ENCODE data around the gene FBXO22. TPM values are rescaled to one million over a fixed set of nuclear protein-coding genes. Genes with fewer than 3 reads are reported as not detected.

Gene FBXO22
- total and polyA plus RNA-seq, 2 of the 13 experiments (the other 11 are each of a cell fraction or from before 2014, with no cell fraction given), result 45.7 to 112 TPM

- TF ChIP-seq CBFB (CRISPR knock-in tag; IDR thresholded peaks at IDR 0.05) (no peak), ZMAT3 (CRISPR knock-in tag; conservative IDR thresholded peaks at IDR 0.05) (no peak), ZSCAN20 (CRISPR knock-in tag; IDR thresholded peaks at IDR 0.05; ENCODE audit: borderline replicate concordance) (no peak), ETV5 (CRISPR knock-in tag; IDR thresholded peaks at IDR 0.05; ENCODE audit: borderline replicate concordance) (no peak), ZNF281 (CRISPR knock-in tag; IDR thresholded peaks at IDR 0.05; ENCODE audit: borderline replicate concordance) (no peak), KMT2B (CRISPR knock-in tag; IDR thresholded peaks at IDR 0.05) (no peak), ZNF761 (CRISPR knock-in tag; conservative IDR thresholded peaks at IDR 0.05) (no peak), RFXAP (CRISPR knock-in tag; IDR thresholded peaks at IDR 0.05; ENCODE audit: borderline replicate concordance) (no peak), ASH2L (IDR thresholded peaks at IDR 0.05; ENCODE audit: insufficient read length, low read depth, low read length) (no peak), SRSF1 (optimal IDR thresholded peaks at IDR 0.05; ENCODE audit: low read depth, low read length) (no peak), FOXO1 (CRISPR knock-in tag; IDR thresholded peaks at IDR 0.05) (no peak), TFE3 (CRISPR knock-in tag; IDR thresholded peaks at IDR 0.05) (no peak), HOXA3 (CRISPR knock-in tag; IDR thresholded peaks at IDR 0.05) (no peak), RBAK (CRISPR knock-in tag; IDR thresholded peaks at IDR 0.05) (no peak), JUNB (CRISPR knock-in tag; IDR thresholded peaks at IDR 0.05; ENCODE audit: borderline replicate concordance) (no peak), ZFX (CRISPR knock-in tag; IDR thresholded peaks at IDR 0.05; ENCODE audit: low read depth) (no peak), LCORL (IDR thresholded peaks at IDR 0.05) (no peak), LCORL (CRISPR knock-in tag; IDR thresholded peaks at IDR 0.05) (no peak)
- TF ChIP-seq, protein P1, sequence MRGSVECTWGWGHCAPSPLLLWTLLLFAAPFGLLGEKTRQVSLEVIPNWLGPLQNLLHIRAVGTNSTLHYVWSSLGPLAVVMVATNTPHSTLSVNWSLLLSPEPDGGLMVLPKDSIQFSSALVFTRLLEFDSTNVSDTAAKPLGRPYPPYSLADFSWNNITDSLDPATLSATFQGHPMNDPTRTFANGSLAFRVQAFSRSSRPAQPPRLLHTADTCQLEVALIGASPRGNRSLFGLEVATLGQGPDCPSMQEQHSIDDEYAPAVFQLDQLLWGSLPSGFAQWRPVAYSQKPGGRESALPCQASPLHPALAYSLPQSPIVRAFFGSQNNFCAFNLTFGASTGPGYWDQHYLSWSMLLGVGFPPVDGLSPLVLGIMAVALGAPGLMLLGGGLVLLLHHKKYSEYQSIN (CRISPR knock-in tag; IDR thresholded peaks at IDR 0.05; ENCODE audit: borderline replicate concordance), result no peak
- no peaks in the 10 kb centered on the region; a peak in 1 of 5 replicates for H3K27me3 ChIP-seq (ENCODE audit: control insufficient read depth in 1 of 2, insufficient read depth in 2 of 2, low read length in 2 of 2)
- WGBS (ENCODE audit: low lambda C conversion rate), result 92% methylated on average over 4 of the region's 4 CpGs
- in situ Hi-C loops (cut with HindIII; ENCODE audit: extremely low pct_ligation_motif_present, low pct_unique_long_range_greater_than_20kb), result no loop called here
- H3K4me1 ChIP-seq (ENCODE audit: insufficient read depth, low read length), result peaks cover 5% of the 10 kb centered on the region; the same call in 1 of the 2 replicates
- no peak overlapping the region for H3K4me2 ChIP-seq (ENCODE audit: low read depth, low read length)
- POLR2A ChIA-PET, result no interaction called here
- no peak overlapping the region for H3K9ac ChIP-seq (ENCODE audit: insufficient read depth, low read depth, low read length)
- H3K9me3 ChIP-seq (ENCODE audit: low read length), result no peaks in the 10 kb centered on the region
- no peak overlapping the region for H3K4me3 ChIP-seq (replicated peaks in 1 of 3; ENCODE audit: insufficient read depth in 1 of 3, low read depth in 2 of 3, low read length in 3 of 3)
- H2AFZ ChIP-seq (ENCODE audit: low read length), result no peak overlapping the region
- H3K79me2 ChIP-seq (ENCODE audit: insufficient read depth, low read length), result no peaks in the 10 kb centered on the region
- CTCF ChIA-PET (ENCODE audit: low intra/inter-chr PET ratio, low total read pairs), result no interaction called here
- intact Hi-C loops (cut with micrococcal nuclease; ENCODE audit: unreplicated experiment), result no loop called here
- no TSS peak for BruUV-seq (replicated peaks)
- no peaks in the 10 kb centered on the region; the same call in 1 of the 2 replicates for H4K20me1 ChIP-seq (ENCODE audit: insufficient read depth, low read length)
- H3K27ac ChIP-seq (ENCODE audit: extremely low read length, insufficient read depth, low read length), result no peak overlapping the region
- FAIRE-seq, result no peak
- no peak for ATAC-seq
- H3K36me3 ChIP-seq (replicated peaks in 1 of 2; ENCODE audit: control insufficient read depth in 1 of 2, insufficient read depth in 2 of 2, low read length in 2 of 2), result peaks cover 1 to 25% of the 10 kb centered on the region in 2 experiments; a peak in 4 of 5 replicates
- no peak for DNase-seq (ENCODE audit: low spot score)
Measured at GRCh38 chr15:75867449-75867848, 36.2 kb upstream of the FBXO22 start.

Measured in HepG2 (cell line).